Measurements from ENCODE around the gene HERPUD1.
A peak's percentile ranks its signal among the peaks of the same experiment; 100 is the strongest.
"Not testable (repeated sequence)": the region's sequence is repeated elsewhere in the genome, so short reads cannot be mapped to it uniquely, and the experiment has no call there.

Gene HERPUD1, protein sequence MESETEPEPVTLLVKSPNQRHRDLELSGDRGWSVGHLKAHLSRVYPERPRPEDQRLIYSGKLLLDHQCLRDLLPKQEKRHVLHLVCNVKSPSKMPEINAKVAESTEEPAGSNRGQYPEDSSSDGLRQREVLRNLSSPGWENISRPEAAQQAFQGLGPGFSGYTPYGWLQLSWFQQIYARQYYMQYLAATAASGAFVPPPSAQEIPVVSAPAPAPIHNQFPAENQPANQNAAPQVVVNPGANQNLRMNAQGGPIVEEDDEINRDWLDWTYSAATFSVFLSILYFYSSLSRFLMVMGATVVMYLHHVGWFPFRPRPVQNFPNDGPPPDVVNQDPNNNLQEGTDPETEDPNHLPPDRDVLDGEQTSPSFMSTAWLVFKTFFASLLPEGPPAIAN

DNA sequence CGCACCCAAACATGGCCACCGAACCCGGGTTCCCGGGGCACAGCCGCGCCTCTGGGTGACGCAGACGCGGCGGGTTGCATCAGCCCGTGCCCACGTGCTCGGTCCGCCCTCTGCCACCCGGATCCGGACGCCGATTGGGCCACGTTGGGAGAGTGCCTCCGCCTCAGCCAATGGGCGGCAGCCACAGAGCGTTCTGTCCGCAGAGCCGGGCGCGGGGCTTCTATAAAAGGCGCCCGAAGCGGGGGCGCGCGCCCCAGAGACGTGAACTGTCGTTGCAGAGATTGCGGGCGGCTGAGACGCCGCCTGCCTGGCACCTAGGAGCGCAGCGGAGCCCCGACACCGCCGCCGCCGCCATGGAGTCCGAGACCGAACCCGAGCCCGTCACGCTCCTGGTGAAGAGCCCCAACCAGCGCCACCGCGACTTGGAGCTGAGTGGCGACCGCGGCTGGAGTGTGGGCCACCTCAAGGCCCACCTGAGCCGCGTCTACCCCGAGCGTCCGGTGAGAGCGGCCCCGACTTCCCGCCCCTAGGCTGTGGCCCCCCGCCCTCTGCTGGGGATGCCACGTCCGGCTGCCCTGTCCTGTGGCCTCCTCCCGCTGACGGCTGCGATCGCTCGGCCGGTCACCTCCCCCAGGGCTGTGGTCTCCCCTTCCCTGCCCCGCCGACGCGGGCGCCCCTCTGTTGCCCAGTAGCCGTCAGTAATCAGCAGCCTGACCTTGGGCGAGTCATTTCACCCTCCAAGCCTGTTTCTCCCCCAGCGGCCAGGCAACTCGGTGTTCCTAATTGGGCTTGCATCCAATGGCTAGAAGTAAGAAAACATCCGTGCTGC, at the start of gene HERPUD1:
Gene HERPUD1 (plus strand): TSS at position 251 of the 829 bp plus-strand sequence. CDS start 103 bp downstream, at position 354.
- peak; percentile 92 for FAIRE-seq

DNA sequence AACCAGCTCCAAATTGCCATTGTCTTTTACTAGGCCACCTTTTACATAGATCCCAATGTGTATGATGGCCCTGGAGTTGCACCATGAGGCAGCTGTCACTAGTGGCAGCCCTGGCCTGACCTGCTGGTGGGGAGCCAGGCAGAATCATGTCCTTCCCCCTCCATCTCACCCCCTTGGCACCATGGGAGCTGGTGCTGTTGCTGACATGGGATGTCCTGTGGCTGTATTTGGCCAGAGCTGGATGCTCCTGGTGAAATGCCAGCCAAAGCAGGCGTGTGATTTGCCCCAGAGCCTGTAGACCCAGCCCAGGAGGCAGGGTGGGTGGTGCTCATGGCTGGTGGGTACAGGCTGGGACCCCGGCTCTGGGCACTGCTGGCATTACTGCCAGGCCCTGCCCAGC, 48.4 kb upstream of the HERPUD1 start:
- no peak for FAIRE-seq

DNA sequence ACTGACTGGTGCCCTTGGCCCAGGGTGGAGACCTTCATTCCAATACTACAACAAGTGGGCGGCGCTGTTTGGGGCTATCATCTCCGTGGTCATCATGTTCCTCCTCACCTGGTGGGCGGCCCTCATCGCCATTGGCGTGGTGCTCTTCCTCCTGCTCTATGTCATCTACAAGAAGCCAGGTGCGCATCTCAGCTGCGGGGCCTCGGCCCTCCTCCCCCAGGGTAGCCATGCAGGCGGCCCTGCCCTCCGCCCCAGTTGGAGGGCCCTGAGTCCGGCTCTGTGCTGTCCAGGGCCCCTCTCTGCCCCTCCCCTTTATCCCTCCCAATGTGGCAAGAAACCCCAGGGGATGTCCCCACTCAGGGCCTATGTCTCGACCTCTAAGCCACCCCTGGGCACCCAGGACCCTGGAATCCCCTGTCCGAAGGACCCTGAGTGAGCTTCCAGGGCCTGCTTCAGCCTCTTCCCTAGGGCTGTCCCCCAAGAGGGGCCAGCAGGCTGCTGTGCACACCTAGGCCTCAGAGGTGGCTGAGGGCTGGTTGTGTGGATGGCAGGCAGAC, 47.8 kb upstream of the HERPUD1 start:
- FAIRE-seq, result no peak

DNA sequence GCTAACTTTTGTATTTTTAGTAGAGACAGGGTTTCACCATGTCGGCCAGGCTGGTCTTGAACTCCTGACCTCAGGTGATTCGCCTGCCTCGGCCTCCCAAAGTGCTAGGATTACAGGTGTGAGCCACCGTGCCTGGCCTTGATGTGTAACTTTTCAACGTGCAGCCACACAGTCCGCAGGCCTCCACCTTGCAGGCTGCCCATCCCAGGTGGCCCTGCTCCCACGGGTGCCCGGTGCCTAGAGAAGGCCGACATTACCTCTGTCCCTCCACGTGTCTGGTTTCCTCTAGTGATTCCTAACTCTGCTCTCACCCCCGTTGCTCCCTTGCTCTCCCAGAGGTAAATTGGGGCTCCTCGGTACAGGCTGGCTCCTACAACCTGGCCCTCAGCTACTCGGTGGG, 47.0 kb upstream of the HERPUD1 start:
- FAIRE-seq, result not testable (repeated sequence)

DNA sequence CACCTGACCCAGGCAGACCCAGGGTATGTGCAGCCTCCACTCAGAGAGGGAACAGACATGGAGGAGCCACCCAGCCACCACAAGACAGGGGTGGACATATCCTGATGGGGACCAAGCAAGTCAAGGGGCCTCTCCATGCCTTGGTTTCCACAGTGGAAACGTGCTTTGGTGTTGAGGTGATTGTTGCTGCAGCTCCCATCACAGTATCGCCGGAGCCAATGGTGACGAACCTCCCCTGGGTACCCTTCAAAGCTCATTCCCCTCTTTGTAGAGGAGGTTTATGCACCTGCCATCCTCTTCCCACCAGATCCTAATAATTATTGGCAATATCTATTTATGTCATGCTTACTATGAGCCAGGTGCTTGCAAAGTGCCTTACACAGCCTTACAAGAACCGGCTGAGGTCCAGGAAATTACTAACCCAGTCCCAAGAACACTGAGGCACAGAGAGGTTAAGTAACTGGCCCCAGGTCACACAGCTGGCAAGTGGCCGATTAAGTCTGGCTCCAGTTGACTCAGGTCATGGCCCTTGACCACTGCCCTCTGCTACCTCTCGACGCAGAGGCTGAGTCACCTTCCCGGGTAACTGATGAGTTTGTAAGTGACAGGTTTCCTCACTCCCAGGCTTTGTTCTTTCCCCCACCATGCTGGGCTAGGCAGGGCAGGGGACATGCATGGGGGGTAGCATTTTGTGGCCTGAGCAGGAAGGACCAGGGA, 46.3 kb upstream of the HERPUD1 start:
- no peak for FAIRE-seq

DNA sequence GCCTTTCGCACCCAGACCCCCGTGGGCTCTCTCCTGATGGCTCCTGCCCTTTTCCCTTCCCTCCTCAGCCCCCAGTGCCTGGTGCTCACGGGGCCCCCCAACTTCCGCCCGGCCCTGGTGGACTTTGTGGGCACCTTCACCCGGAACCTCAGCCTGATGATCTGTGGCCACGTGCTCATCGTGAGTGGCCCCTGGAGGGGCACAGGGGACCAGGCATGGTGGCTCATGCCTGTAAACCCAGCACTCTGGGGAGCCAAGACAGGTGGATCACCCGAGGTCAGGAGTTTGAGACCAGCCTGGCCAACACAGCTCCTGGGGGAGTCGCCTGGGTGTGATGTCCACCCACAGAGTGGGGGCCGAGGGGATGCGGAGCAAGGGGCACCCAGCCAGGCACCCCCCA, 45.6 kb upstream of the HERPUD1 start:
- FAIRE-seq, result no peak

DNA sequence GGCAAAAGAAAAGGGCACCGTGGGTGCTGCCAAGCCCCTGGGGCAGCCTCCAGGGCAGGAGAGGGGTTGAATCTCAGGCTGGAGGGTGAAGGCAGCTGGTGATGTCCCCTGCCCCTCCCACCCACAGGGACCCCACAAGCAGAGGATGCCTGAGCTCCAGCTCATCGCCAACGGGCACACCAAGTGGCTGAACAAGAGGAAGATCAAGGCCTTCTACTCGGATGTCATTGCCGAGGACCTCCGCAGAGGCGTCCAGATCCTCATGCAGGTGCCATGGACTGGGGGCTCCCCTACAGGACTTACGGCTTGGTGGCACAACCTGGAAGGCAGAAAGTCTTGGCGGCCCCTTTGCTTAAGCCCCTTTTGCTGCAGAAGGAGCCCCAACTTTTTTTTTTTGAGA, 45.1 kb upstream of the HERPUD1 start:
- no peak for FAIRE-seq

DNA sequence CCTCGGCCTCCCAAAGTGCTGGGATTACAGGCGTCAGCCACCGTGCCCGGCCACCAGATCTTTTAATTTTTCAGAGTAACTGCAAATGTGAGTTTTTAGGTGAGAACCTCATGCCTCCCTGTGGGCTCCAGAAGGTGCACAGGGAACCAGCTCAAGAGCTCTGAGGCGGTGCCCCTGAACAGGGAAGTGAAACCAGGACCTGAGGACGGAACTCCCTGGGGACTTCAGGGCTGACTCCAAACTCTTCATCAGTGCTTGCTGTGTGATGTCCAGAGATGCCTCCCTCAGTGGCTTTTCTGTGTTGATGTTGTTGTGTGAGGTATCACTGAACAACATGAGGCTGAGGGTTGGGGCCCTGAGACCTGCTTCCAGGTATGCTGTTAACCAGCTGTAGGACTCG, 43.1 kb upstream of the HERPUD1 start:
- no peak for FAIRE-seq

DNA sequence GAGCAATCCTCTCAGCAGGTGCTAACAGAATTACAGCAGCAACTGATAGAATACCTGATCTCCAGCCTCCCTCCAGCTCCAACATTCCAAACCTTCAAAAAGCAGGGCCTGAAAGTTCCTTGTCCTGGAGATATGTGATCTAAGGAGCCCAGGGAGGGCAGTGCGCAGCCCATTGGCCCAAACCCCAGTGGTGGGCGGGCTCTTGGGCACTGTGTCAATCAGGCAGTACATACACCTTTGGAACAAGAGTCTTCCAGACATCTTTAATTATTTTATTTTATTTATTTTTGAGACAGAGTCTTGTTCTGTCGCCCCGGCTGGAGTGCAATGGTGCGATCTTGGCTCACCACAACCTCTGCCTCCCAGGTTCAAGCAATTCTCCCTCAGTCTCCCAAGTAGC, 42.7 kb upstream of the HERPUD1 start:
- FAIRE-seq, result no peak

DNA sequence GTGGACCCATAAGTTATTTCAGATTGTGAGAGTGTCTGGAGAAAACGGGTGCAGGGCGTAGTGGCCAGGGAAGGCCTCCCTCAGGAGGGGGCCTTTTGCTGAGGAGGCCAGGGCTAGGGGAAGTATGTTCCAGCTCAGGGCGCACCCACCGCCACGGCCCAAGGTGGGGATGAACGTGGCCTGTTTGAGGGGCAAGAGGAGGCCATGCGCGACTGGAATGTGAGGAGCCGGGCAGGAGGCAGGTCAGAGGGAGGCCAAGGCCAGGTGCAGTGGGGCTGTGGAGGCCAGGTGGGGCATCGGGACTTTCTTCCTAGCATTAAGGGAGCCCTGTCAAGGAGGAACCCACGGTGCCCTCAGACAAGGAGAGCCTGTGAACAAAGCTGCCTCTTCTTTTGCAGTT, 40.3 kb upstream of the HERPUD1 start:
- no peak for FAIRE-seq

DNA sequence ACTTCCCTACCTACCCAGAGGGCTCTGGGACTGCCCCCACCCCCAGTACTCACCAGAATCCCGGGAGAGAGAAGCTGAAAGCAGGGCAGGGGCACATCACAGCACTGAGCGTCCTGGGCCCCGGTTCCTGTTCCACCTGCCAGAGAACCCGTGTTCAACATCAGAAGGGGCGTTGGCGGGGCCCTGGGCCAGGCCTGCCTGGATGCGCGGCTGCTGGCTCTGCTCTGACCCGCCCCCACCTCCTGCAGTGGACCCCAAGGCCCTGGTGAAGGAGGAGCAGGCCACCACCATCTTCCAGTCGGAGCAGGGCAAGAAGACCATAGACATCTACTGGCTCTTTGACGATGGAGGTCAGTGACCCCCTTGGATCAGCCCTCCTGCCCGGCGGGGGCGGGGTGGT, 39.2 kb upstream of the HERPUD1 start:
- no peak for FAIRE-seq

DNA sequence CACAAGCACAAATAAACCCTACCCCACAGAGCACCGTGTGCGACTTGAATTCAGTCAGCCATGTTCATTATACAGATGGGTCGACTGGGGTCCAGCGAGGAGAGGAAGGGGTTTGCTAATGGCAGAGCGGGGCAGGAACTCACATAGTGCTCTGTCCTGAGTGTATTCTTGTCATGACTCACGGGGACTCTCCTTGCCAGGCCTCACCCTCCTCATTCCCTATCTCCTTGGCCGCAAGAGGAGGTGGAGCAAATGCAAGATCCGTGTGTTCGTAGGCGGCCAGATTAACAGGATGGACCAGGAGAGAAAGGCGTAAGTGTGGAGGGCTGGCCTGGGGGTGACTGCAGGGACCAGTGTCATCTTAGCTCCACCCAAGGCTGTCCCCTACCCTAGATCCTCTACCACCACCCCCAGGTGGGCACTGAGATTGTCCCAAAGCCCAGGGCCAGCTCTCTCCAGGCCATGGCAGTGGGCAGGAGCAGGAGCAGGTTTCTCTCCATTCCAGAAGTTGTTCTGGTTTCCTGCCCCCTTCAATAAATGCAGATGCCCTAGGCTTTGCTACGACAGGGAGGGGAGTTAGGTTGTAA, 37.5 kb upstream of the HERPUD1 start:
- FAIRE-seq, result no peak

DNA sequence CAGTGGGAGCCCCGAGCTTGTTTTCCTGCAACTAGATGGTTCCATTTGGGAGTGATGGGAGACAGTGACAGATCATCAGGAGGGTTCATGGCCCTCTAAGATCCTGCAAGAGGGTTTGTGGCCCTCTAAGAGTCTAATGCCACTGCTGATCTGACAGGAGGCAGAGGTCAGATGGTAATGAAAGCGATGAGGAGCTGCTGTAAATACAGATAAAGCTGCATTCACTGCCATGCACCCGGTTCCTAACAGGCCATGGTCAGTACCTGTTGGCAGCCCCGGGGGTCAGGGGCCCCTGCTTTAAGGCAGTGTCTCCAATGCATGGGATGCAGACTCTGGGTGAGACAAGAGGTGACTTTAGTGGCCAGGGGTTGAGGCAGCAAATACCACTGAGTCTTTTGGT, 36.1 kb upstream of the HERPUD1 start:
- FAIRE-seq, result no peak

DNA sequence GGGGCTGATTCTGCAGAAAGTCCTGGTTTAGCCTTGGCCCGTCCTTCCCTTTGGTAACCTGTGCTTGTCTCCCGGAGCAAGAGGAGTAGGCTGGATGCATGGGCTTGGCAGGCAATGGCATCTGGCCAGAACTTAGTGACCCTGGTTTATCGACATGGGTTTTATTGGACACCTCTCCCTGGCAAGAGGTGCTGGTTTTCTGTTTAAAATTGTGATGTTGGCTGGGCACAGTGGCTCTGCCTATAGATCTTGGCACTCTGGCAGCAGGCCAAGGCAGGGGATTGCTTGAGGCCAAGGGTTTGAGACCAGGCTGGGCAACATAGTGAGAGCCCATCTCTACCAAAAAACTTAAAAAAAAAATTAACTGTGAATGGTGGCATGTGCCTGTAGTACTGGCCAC, 35.7 kb upstream of the HERPUD1 start:
- no peak for FAIRE-seq

DNA sequence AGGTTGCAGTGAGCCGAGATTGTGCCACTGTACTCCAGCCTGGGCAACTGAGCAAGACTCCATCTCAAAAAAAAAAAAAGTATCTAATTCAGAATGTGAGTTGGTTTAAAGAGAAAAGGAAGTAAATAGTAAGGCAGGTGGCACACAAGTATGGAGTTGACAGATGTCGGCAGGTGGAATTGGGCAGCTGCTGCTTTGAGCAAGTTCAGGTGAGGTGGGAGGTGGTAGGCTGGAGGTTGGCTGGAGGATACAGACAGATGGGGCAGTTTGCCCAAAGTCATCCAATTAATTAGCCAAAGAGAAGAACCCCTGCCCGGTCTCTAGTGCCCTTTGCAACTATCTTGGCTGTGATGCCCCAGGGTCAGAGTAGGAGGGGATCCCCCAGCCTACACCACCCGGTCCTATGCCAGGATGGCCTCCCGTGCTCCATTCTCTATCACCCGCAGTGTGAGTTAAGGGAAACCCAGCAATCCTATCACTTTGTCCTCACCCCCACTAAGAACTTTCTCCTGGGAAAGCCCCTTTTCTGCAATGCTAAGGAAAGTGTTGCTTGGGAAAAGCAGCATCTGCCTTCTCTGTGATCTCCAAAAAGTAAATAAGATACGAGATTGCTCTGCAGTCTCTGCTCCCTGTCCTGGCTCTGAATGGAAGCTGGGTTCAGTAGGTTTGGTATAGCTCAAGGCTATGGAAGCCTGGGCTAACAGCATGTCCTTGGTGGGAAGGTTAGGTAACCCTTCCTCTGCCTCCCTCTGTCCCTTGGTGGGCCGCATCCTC, 34.7 kb upstream of the HERPUD1 start:
- no peak for FAIRE-seq

DNA sequence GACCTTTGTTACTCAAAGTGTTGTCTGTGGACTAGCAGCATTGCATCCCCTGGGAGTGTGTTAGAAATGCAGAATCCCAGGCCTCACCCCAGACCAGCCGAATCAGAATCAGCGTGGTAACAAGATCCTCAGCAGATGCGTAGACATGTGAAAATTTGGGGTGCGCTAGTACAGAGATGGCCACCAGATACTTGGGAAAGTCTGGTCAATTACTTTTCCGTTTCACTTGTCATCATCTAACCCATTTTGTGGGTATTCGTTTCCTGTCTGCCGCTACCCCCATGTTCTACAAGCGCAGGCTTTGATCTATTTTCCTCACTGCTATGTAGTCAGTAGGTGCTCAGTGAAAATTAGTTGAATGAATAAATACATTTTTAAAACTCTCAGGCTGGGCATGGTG, 33.1 kb upstream of the HERPUD1 start:
- no peak for FAIRE-seq

DNA sequence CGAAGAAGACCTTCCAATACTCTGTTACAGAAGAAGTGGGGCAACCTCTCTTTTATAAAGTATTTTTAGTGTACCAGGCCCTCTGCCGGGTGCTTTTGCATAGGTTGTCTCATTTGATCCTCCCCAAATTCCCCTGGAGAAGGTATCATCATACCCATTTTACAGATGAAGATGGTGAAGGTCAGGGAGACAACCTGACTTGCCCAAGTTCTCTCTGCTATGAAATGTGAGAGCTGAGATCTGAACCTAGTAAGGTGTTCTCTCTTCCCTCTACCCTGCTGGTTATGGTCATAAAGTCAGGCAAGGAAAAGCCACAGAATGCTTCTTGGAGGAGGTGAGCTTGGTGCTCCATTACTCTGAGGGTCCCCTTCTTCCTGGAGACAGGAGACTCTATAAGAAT, 28.1 kb upstream of the HERPUD1 start:
- FAIRE-seq, result no peak

DNA sequence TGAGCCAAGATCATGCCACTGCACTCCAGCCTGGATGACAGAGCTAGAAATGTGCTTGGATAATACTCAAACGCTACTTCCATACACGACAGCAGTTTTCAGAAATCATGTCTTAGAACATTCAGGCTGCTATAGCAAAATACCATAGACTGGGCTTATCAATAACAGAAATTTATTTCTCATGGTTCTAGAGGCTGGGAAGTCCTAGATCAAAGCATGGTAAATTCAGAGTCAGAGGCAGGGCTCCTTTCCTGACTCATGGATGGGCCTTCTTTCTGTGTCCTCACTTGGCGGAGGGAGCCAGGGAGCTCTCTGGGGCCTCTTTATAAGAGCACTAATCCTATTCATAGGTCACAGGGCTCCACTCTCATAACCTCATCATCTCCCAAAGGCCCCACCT, 24.5 kb upstream of the HERPUD1 start:
- FAIRE-seq, result no peak

DNA sequence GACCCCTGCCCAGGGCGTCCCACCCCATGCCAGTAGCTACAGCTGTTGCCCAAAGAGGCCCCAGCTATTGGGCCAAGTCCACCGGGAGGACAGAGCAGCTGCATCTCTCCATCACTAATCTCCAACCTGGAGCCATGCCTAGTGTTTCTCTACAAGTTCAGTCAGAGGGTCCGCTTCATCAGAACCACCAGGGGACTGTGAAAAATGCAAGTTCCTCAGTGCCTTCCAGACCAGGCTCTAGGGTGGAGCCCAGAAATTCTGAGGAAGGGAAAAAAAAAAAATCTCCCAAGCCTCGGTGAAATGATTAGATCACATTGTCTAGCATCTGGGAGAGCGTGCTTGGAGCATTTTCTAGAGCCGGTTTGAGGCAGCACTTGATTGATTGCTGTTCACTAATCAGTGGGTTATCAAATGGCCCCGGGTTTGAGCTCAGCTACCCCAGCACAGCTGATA, 22.4 kb upstream of the HERPUD1 start:
- FAIRE-seq, result no peak

DNA sequence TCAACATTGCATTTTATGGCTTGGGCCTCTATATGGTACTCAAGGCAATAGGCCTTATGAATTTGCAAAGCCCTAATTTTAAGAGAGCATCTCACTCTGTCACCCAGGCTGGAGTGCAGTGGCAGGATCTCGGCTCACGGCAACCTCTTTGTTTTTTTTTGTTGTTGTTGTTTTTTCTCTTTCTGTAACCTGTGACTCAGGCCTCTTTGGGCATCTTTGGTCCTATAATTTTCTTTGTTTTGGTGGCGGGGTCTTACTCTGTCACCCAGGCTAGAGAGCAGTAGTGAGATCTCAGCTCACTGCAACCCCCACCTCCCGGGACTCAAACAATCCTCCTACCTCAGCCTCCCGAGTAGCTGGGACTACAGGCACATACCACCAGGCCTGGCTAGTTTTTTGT, 21.8 kb upstream of the HERPUD1 start:
- FAIRE-seq, result no peak

DNA sequence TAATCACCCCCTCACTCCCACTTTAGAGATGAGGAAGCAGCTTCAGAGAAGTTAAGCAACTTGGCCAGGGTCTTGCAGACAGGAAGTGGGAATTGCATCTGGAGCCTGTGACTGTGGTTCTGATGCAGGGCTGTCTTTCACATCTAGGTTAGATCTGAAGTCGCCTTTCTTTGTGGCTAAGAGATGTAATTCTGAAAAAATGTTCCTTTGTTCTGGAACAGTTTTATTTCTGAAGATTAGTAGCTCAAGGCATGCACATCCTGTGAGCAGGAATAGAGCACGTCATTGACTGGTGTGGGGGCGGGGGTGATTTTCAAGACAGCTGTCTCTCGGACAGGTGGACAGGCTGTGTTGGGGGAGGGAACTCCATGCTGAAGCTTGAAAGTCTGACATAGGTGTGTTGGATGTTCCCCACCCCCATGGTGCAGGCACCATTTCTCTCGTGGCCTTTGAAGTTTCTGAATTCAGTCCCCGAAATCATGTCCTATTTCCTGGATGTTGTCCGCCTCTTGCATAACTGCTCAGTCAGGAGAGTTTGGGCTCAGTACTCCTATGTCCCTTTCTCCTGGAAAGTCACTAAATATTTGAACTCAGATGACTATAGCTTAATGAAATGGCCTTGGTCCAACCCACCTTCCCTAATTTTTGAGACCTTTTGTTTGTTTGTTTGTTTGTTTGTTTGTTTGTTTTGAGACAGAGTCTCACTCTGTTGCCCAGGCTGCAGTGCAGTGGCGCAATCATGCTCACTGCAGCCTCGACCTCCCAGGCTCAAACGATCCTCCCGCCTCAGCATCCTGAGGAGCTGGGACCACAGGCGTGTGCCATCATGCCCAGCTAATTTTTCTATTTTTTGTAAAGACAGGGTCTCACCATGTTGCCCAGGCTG, 21.0 kb upstream of the HERPUD1 start:
- FAIRE-seq, result no peak
